OCI-LY1 (cell line): Measurements from ENCODE around the gene RASA3.

Source experiments
- H2AFZ ChIP-seq: fragments of 200-600 bp; sonication (generic), shearing (Covaris generic); 2 replicates; pipeline ENCODE4 v1.6.0; 2014; ENCODE audit warnings: antibody characterized with exemption, mild to moderate bottlenecking, low read length
- H3F3A ChIP-seq: fragments of 200-600 bp; sonication (generic), shearing (Covaris generic); 2 replicates; pipeline ENCODE4 v1.6.0; 2014; ENCODE audit warnings: mild to moderate bottlenecking, antibody characterized with exemption, low read length, moderate library complexity; ENCODE audit not compliant: insufficient read depth
- H3K27ac ChIP-seq: fragments of 200-600 bp; sonication (generic); 2 replicates; pipeline ENCODE4 v1.5.1; 2014; ENCODE audit warnings: low read length, mixed run types, mild to moderate bottlenecking, low read depth; ENCODE audit not compliant: poor library complexity, severe bottlenecking
- H3K27me3 ChIP-seq: fragments of 200-600 bp; sonication (generic); 2 replicates; pipeline ENCODE4 v1.6.0; 2014; ENCODE audit warnings: antibody characterized with exemption, mild to moderate bottlenecking, low read length, moderate library complexity; ENCODE audit not compliant: insufficient read depth
- H3K36me3 ChIP-seq: fragments of 200-600 bp; sonication (generic); 2 replicates; pipeline ENCODE4 v1.6.1; 2014; ENCODE audit warnings: mild to moderate bottlenecking, antibody characterized with exemption, low read length, moderate library complexity, mixed read lengths; ENCODE audit not compliant: insufficient read depth
- H3K4me1 ChIP-seq: fragments of 200-600 bp; sonication (generic); 2 replicates; pipeline ENCODE4 v1.5.1; 2014; ENCODE audit warnings: mild to moderate bottlenecking, low read length, moderate library complexity; ENCODE audit not compliant: insufficient read depth, severe bottlenecking
- H3K4me2 ChIP-seq: fragments of 200-600 bp; sonication (generic), shearing (Covaris generic); 2 replicates; pipeline ENCODE4 v1.6.1; 2014; ENCODE audit warnings: low read length
- H3K4me3 ChIP-seq: fragments of 200-600 bp; sonication (generic); 2 replicates; pipeline ENCODE4 v1.5.1; 2014; ENCODE audit warnings: low read length, low read depth, mild to moderate bottlenecking, mixed read lengths; ENCODE audit not compliant: poor library complexity, severe bottlenecking
- H3K79me2 ChIP-seq: fragments of 200-600 bp; shearing (Covaris generic); 2 replicates; pipeline ENCODE4 v1.6.1; 2016; ENCODE audit warnings: mixed run types, low read length, mixed read lengths; ENCODE audit not compliant: insufficient read depth
- H3K9ac ChIP-seq: fragments of 200-600 bp; sonication (generic), shearing (Covaris generic); 2 replicates; pipeline ENCODE4 v1.6.1; 2014; ENCODE audit warnings: mild to moderate bottlenecking, low read length, mixed read lengths
- H3K9me2 ChIP-seq: fragments of 200-600 bp; sonication (generic), shearing (Covaris generic); 2 replicates; pipeline ENCODE4 v1.6.1; 2014; ENCODE audit warnings: low read depth, mild to moderate bottlenecking, low read length, mixed read lengths
- H3K9me3 ChIP-seq: fragments of 200-600 bp; shearing (Covaris generic); 2 replicates; pipeline ENCODE4 v1.6.1; 2014; ENCODE audit warnings: low read length, mixed read lengths
- H4K20me1 ChIP-seq: fragments of 200-600 bp; sonication (generic), shearing (Covaris generic); 2 replicates; pipeline ENCODE4 v1.6.0; 2016; ENCODE audit warnings: mild to moderate bottlenecking, low read length; ENCODE audit not compliant: insufficient read depth
- EZH2 ChIP-seq: fragments of 200-600 bp; sonication (generic), shearing (Covaris generic); IDR thresholded peaks from 2 replicates; pipeline ENCODE4 v1.8.0; 2017; ENCODE audit warnings: borderline replicate concordance, mixed run types, mild to moderate bottlenecking, antibody characterized with exemption, low read length, moderate library complexity, mixed read lengths
- TF ChIP-seq, protein P1 (sequence below): fragments of 200-600 bp; sonication (generic), shearing (Covaris generic); IDR thresholded peaks from 2 replicates; pipeline ENCODE4 v1.5.1; 2017; ENCODE audit warnings: mild to moderate bottlenecking, antibody characterized with exemption, low read length, moderate library complexity, mixed read lengths

Gene RASA3

DNA sequence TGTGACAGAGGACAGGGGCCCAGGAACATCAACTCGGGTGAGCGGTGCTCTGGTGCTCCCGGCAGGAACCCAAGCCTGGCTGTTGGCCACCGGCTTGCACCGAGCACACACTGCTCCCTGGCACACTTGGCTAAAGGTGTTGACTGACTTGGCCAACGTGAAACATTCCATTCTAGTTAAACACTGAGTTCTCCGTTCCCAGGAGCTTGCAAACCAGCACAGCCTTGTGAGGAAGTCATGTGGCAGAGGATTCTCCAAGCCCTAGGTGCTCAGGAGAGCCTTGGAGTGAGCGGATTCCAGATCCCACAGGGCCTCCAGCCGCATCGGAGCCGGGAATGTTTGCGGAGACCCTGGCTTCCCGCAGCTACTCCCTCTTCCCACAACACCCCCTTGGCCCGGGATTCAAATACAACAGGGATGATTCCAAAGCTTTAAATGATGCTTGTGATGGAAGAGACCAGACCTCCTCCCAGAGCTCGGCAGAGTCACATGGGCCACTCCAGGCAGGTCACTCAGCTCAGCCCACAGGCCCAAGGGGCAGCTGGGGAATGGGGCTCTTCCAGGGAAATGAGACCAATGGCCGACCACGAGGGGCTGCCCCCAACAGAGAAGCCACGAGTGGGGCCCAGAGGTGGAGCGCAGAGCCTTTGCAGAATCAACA is 161.5 kb downstream of the RASA3 start:
- no peaks in the 10 kb centered on the region; the same call in 1 of the 2 replicates for H3K27me3 ChIP-seq
- H3K9ac ChIP-seq: no peak overlapping the region
- H3K9me2 ChIP-seq: no peaks in the 10 kb centered on the region
- no peaks in the 10 kb centered on the region for H3F3A ChIP-seq
- peaks cover 17% of the 10 kb centered on the region for H3K36me3 ChIP-seq
- no peak overlapping the region for H2AFZ ChIP-seq
- H3K79me2 ChIP-seq: no peaks in the 10 kb centered on the region
- TF ChIP-seq, protein P1, sequence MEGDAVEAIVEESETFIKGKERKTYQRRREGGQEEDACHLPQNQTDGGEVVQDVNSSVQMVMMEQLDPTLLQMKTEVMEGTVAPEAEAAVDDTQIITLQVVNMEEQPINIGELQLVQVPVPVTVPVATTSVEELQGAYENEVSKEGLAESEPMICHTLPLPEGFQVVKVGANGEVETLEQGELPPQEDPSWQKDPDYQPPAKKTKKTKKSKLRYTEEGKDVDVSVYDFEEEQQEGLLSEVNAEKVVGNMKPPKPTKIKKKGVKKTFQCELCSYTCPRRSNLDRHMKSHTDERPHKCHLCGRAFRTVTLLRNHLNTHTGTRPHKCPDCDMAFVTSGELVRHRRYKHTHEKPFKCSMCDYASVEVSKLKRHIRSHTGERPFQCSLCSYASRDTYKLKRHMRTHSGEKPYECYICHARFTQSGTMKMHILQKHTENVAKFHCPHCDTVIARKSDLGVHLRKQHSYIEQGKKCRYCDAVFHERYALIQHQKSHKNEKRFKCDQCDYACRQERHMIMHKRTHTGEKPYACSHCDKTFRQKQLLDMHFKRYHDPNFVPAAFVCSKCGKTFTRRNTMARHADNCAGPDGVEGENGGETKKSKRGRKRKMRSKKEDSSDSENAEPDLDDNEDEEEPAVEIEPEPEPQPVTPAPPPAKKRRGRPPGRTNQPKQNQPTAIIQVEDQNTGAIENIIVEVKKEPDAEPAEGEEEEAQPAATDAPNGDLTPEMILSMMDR: no peak
- no peak for TF ChIP-seq EZH2
- H3K4me3 ChIP-seq: no peak overlapping the region
- H4K20me1 ChIP-seq: no peaks in the 10 kb centered on the region
- H3K4me1 ChIP-seq: no peaks in the 10 kb centered on the region
- no peak overlapping the region for H3K27ac ChIP-seq
- no peak overlapping the region for H3K4me2 ChIP-seq
- no peaks in the 10 kb centered on the region for H3K9me3 ChIP-seq

DNA sequence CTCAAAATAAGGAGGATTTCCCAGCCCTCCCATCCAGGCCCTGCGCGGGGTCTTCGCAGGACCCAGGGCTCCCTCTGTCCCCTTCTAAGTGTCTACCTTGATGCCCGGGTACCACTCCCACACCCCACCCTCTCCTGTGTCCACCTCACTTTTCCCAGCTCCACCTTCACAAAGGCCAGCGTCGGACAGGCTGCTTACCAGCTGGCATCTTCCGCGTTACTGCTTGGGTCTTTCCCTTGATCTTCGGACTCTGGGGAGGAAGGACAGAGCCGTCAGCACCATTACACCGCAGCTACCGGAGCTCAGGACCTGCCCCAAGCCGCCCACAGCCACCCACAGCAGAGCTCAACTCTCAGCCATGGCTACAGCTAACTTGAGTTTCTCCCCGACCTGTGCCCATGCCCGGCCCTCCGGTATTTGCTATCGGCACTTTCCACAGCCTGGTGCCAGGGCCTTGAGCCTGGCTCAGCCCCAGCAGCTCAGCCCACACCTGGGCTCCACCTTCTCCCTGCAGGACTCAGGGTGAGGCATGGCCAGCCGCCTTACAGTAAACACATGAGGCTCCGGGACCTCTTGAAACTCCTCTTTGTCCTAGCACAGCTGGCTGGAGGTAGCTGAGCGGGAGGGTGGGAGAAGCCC is 162.3 kb downstream of the RASA3 start:
- no peaks in the 10 kb centered on the region for H4K20me1 ChIP-seq
- no peak overlapping the region for H3K27ac ChIP-seq
- H3K4me1 ChIP-seq: no peaks in the 10 kb centered on the region
- H3K9me2 ChIP-seq: no peaks in the 10 kb centered on the region
- peaks cover 8% of the 10 kb centered on the region for H3K36me3 ChIP-seq
- H2AFZ ChIP-seq: no peak overlapping the region
- no peak for TF ChIP-seq EZH2
- TF ChIP-seq, protein P1: no peak
- no peaks in the 10 kb centered on the region for H3K9me3 ChIP-seq
- H3K9ac ChIP-seq: no peak overlapping the region
- H3K4me3 ChIP-seq: no peak overlapping the region
- no peaks in the 10 kb centered on the region for H3K79me2 ChIP-seq
- no peak overlapping the region for H3K4me2 ChIP-seq
- H3K27me3 ChIP-seq: no peaks in the 10 kb centered on the region; the same call in 1 of the 2 replicates
- H3F3A ChIP-seq: no peaks in the 10 kb centered on the region

DNA sequence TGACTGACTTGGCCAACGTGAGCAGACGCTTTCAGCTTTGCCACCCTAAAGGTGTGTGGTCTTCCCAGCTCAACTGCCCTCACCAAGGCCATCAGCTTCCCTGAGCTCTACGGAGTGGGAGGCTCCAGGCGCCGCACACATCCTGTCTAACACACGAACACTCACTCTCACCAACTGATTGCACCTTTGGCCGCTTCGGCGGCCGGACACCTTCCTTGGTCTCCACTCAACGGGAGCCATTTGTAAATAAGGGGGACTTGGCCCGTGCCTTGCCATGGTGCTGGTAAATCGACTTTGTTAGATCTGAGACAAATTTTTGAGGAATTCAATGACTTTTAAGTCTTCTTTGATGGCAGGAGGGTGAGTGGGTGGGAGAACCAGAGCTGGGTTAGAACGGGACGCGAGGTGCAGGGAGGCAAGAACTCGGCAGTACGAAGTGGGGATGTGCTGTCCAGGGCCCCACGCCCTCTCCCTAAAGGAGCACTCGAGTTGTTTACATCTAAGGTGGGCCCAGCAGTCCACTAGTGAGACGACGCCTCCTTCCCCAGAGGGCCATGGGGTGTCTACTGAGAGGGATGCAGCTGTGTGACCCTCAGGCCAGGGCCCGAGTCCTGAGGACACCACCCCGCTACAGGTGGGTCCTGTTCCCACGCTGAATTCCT is 163.0 kb downstream of the RASA3 start:
- H3K79me2 ChIP-seq: no peaks in the 10 kb centered on the region
- no peaks in the 10 kb centered on the region for H3F3A ChIP-seq
- H3K9ac ChIP-seq: no peak overlapping the region
- no peak overlapping the region for H3K4me3 ChIP-seq
- H3K27me3 ChIP-seq: peaks cover 3% of the 10 kb centered on the region; the same call in 1 of the 2 replicates
- no peak overlapping the region for H3K27ac ChIP-seq
- no peaks in the 10 kb centered on the region for H3K4me1 ChIP-seq
- no peak overlapping the region for H3K4me2 ChIP-seq
- TF ChIP-seq, protein P1: no peak
- no peak for TF ChIP-seq EZH2
- H3K9me2 ChIP-seq: no peaks in the 10 kb centered on the region
- no peak overlapping the region for H2AFZ ChIP-seq
- no peaks in the 10 kb centered on the region for H4K20me1 ChIP-seq
- no peaks in the 10 kb centered on the region for H3K9me3 ChIP-seq
- peaks cover 2% of the 10 kb centered on the region for H3K36me3 ChIP-seq
